HepG2 (cell line): ENCODE results near the gene ATP6V0D1. TPM values are rescaled to one million over a fixed set of nuclear protein-coding genes. Genes with fewer than 3 reads are reported as not detected.

ENCODE experiments used
- ATRX ChIP-seq: sonication (generic); formaldehyde crosslinking; IDR thresholded peaks from 2 replicates; pipeline ENCODE4 v1.4.0; 2020; ENCODE audit warnings: missing genetic modification reagents, borderline replicate concordance
- CEBPG ChIP-seq: IDR thresholded peaks from 2 replicates; pipeline ENCODE4 v1.6.1; 2016
- DNMT3B ChIP-seq: conservative IDR thresholded peaks from 2 replicates; pipeline ENCODE4 v1.6.1; 2016; ENCODE audit warnings: missing biosample characterization, control low read depth
- FOSL1 ChIP-seq: sonication (generic); formaldehyde crosslinking; IDR thresholded peaks from 2 replicates; pipeline ENCODE4 v1.9.0; 2021; ENCODE audit warnings: missing genetic modification reagents, borderline replicate concordance
- HNF4G ChIP-seq, 2 experiments: sonication (generic) in 1 of 2; formaldehyde crosslinking in 1 of 2; IDR thresholded peaks; 2 replicates each; pipeline versions ENCODE4 v1.4.0 to v1.6.1; 2011 to 2020; ENCODE audit warnings: borderline replicate concordance in 2 of 2, low read depth in 2 of 2, mild to moderate bottlenecking in 2 of 2, low read length in 1 of 2, missing genetic modification reagents in 1 of 2, moderate library complexity in 1 of 2
- JUND ChIP-seq: sonication (generic); formaldehyde crosslinking; IDR thresholded peaks from 2 replicates; pipeline ENCODE4 v1.8.0; 2022; ENCODE audit warnings: mild to moderate bottlenecking, missing genetic modification reagents
- PHF21A ChIP-seq: sonication (generic); formaldehyde crosslinking; IDR thresholded peaks from 2 replicates; pipeline ENCODE4 v1.5.0; 2020; ENCODE audit warnings: mild to moderate bottlenecking, missing genetic modification reagents
- RBAK ChIP-seq: sonication (generic); formaldehyde crosslinking; IDR thresholded peaks from 2 replicates; pipeline ENCODE4 v1.5.1; 2020; ENCODE audit warnings: mild to moderate bottlenecking, missing genetic modification reagents
- SOX6 ChIP-seq, 2 experiments: fragments of 450-650 bp in 1 of 2; sonication (generic) in 1 of 2; formaldehyde crosslinking in 1 of 2; IDR thresholded peaks; 2 replicates each; pipeline versions ENCODE4 v1.4.0 to v1.6.1; 2017 to 2020; ENCODE audit warnings: antibody characterized with exemption in 1 of 2, mild to moderate bottlenecking in 1 of 2, missing genetic modification reagents in 1 of 2
- ZFP36L1 ChIP-seq: sonication (generic); formaldehyde crosslinking; IDR thresholded peaks from 2 replicates; pipeline ENCODE4 v1.8.0; 2022; ENCODE audit warnings: mild to moderate bottlenecking, missing genetic modification reagents, moderate library complexity
- ZKSCAN8 ChIP-seq: IDR thresholded peaks from 2 replicates; pipeline ENCODE4 v1.6.1; 2016; ENCODE audit warnings: borderline replicate concordance, missing genetic modification reagents, missing compliant biosample characterization
- ZNF333 ChIP-seq: sonication (generic); formaldehyde crosslinking; IDR thresholded peaks from 2 replicates; pipeline ENCODE4 v1.4.0; 2020; ENCODE audit warnings: mild to moderate bottlenecking, missing genetic modification reagents, borderline replicate concordance
- ZNF766 ChIP-seq: sonication (generic); formaldehyde crosslinking; IDR thresholded peaks from 2 replicates; pipeline ENCODE4 v1.5.0; 2020; ENCODE audit warnings: missing genetic modification reagents, borderline replicate concordance
- polyA plus RNA-seq, 8 experiments: library from polyadenylated mRNA; depleted of rRNA in 3 of 8; stranded (reverse) in 7 of 8; unstranded in 1 of 8; fragments of >200 nt; fragmentation: Illumina TruSeq in 4 of 8; extraction: Trizol in 4 of 8; gene quantifications; 2 replicates each; pipeline versions ENCODE4 v1.2.1 to v1.2.3, GENCODE V29; 2011 to 2016; ENCODE audit warnings: low read depth in 4 of 8, missing spikeins in 1 of 8, mixed read lengths in 1 of 8; ENCODE audit not compliant: insufficient read depth in 1 of 8
- total RNA-seq, 5 experiments: library from RNA; depleted of rRNA; stranded (reverse); fragments of >200 nt; fragmentation: Illumina TruSeq; extraction: Trizol; gene quantifications; 2 replicates each; pipeline ENCODE4 v1.2.3, GENCODE V29; 2016; ENCODE audit warnings: low read depth in 1 of 5
- TF ChIP-seq, protein P1 (sequence below): IDR thresholded peaks from 2 replicates; pipeline ENCODE4 v1.4.0; 2020; ENCODE audit warnings: mild to moderate bottlenecking, missing genetic modification reagents
- TF ChIP-seq, protein P2 (sequence below): sonication (generic); formaldehyde crosslinking; IDR thresholded peaks from 2 replicates; pipeline ENCODE4 v1.5.0; 2020; ENCODE audit warnings: mild to moderate bottlenecking, missing genetic modification reagents, moderate library complexity
- TF ChIP-seq, protein P3 (sequence below): sonication (generic); formaldehyde crosslinking; IDR thresholded peaks from 2 replicates; pipeline ENCODE4 v1.4.0; 2020; ENCODE audit warnings: missing genetic modification reagents, borderline replicate concordance

Gene ATP6V0D1
- total and polyA plus RNA-seq, 2 of the 13 experiments (the other 11 are each of a cell fraction or from before 2014, with no cell fraction given), result 51.1 to 61.3 TPM

- TF ChIP-seq CEBPG (CRISPR knock-in tag) (no peak; the same call in 1 of the 2 replicates), RBAK (CRISPR knock-in tag) (no peak), ZNF766 (no peak), PHF21A (peak; percentile 87), ZKSCAN8 (CRISPR knock-in tag) (peak; percentile 76; the same call in 1 of the 2 replicates), ATRX (CRISPR knock-in tag) (no peak), DNMT3B (CRISPR knock-in tag) (no peak), HNF4G (IDR thresholded peaks at IDR 0.05; ENCODE audit: borderline replicate concordance, low read depth, low read length) (peak; percentile 4; the same call in 1 of the 2 replicates), HNF4G (CRISPR knock-in tag; IDR thresholded peaks at IDR 0.05; ENCODE audit: borderline replicate concordance, low read depth) (no peak; the same call in 1 of the 2 replicates), FOSL1 (no peak), ZFP36L1 (CRISPR knock-in tag) (no peak), ZNF333 (CRISPR knock-in tag) (peak; percentile 33; the same call in 1 of the 2 replicates), JUND (CRISPR knock-in tag) (peak; percentile 74), SOX6 (IDR thresholded peaks at IDR 0.05) (no peak), SOX6 (CRISPR knock-in tag; IDR thresholded peaks at IDR 0.05) (peak; percentile 74)
- TF ChIP-seq, protein P1, sequence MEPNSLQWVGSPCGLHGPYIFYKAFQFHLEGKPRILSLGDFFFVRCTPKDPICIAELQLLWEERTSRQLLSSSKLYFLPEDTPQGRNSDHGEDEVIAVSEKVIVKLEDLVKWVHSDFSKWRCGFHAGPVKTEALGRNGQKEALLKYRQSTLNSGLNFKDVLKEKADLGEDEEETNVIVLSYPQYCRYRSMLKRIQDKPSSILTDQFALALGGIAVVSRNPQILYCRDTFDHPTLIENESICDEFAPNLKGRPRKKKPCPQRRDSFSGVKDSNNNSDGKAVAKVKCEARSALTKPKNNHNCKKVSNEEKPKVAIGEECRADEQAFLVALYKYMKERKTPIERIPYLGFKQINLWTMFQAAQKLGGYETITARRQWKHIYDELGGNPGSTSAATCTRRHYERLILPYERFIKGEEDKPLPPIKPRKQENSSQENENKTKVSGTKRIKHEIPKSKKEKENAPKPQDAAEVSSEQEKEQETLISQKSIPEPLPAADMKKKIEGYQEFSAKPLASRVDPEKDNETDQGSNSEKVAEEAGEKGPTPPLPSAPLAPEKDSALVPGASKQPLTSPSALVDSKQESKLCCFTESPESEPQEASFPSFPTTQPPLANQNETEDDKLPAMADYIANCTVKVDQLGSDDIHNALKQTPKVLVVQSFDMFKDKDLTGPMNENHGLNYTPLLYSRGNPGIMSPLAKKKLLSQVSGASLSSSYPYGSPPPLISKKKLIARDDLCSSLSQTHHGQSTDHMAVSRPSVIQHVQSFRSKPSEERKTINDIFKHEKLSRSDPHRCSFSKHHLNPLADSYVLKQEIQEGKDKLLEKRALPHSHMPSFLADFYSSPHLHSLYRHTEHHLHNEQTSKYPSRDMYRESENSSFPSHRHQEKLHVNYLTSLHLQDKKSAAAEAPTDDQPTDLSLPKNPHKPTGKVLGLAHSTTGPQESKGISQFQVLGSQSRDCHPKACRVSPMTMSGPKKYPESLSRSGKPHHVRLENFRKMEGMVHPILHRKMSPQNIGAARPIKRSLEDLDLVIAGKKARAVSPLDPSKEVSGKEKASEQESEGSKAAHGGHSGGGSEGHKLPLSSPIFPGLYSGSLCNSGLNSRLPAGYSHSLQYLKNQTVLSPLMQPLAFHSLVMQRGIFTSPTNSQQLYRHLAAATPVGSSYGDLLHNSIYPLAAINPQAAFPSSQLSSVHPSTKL (CRISPR knock-in tag), result peak; percentile 81
- TF ChIP-seq, protein P2, sequence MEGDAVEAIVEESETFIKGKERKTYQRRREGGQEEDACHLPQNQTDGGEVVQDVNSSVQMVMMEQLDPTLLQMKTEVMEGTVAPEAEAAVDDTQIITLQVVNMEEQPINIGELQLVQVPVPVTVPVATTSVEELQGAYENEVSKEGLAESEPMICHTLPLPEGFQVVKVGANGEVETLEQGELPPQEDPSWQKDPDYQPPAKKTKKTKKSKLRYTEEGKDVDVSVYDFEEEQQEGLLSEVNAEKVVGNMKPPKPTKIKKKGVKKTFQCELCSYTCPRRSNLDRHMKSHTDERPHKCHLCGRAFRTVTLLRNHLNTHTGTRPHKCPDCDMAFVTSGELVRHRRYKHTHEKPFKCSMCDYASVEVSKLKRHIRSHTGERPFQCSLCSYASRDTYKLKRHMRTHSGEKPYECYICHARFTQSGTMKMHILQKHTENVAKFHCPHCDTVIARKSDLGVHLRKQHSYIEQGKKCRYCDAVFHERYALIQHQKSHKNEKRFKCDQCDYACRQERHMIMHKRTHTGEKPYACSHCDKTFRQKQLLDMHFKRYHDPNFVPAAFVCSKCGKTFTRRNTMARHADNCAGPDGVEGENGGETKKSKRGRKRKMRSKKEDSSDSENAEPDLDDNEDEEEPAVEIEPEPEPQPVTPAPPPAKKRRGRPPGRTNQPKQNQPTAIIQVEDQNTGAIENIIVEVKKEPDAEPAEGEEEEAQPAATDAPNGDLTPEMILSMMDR (CRISPR knock-in tag), result peak; percentile 97
- TF ChIP-seq, protein P3, sequence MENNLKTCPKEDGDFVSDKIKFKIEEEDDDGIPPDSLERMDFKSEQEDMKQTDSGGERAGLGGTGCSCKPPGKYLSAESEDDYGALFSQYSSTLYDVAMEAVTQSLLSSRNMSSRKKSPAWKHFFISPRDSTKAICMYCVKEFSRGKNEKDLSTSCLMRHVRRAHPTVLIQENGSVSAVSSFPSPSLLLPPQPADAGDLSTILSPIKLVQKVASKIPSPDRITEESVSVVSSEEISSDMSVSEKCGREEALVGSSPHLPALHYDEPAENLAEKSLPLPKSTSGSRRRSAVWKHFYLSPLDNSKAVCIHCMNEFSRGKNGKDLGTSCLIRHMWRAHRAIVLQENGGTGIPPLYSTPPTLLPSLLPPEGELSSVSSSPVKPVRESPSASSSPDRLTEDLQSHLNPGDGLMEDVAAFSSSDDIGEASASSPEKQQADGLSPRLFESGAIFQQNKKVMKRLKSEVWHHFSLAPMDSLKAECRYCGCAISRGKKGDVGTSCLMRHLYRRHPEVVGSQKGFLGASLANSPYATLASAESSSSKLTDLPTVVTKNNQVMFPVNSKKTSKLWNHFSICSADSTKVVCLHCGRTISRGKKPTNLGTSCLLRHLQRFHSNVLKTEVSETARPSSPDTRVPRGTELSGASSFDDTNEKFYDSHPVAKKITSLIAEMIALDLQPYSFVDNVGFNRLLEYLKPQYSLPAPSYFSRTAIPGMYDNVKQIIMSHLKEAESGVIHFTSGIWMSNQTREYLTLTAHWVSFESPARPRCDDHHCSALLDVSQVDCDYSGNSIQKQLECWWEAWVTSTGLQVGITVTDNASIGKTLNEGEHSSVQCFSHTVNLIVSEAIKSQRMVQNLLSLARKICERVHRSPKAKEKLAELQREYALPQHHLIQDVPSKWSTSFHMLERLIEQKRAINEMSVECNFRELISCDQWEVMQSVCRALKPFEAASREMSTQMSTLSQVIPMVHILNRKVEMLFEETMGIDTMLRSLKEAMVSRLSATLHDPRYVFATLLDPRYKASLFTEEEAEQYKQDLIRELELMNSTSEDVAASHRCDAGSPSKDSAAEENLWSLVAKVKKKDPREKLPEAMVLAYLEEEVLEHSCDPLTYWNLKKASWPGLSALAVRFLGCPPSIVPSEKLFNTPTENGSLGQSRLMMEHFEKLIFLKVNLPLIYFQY (CRISPR knock-in tag), result peak; percentile 66
Observed at GRCh38 chr16:67480833-67481560, at the start of gene ATP6V0D1 (continued).
